Hepatocyte (in vitro differentiated cells): Measurements from ENCODE around the gene DLG2. TPM values are rescaled to one million over a fixed set of nuclear protein-coding genes. Genes with fewer than 3 reads are reported as not detected.
A peak's percentile ranks its signal among the peaks of the same experiment; 100 is the strongest.

Experiments
- DNase-seq: peaks from one replicate; pipeline ENCODE4 v3.0.0-alpha.2; 2016; ENCODE audit warnings: low spot score
- H2AFZ ChIP-seq: fragments of 200-600 bp; sonication (generic); 2 replicates; pipeline ENCODE4 v1.6.0; 2016; ENCODE audit warnings: antibody characterized with exemption, mild to moderate bottlenecking
- H3K27ac ChIP-seq: fragments of 200-600 bp; sonication (generic); 2 replicates; pipeline ENCODE4 v1.5.1; 2016; ENCODE audit warnings: mild to moderate bottlenecking
- H3K27me3 ChIP-seq: fragments of 200-600 bp; sonication (generic); 2 replicates; pipeline ENCODE4 v1.6.1; 2016
- H3K36me3 ChIP-seq: fragments of 200-600 bp; sonication (generic); replicated peaks from 2 replicates; pipeline ENCODE4 v1.5.1; 2016; ENCODE audit warnings: low read depth; ENCODE audit not compliant: insufficient read depth
- H3K4me1 ChIP-seq: fragments of 200-600 bp; sonication (generic); 2 replicates; pipeline ENCODE4 v1.5.1; 2016; ENCODE audit warnings: mild to moderate bottlenecking, moderate library complexity; ENCODE audit not compliant: insufficient read depth
- H3K4me2 ChIP-seq: fragments of 200-600 bp; sonication (generic); 2 replicates; pipeline ENCODE4 v1.6.0; 2016
- H3K4me3 ChIP-seq: fragments of 200-600 bp; sonication (generic); 2 replicates; pipeline ENCODE4 v1.5.1; 2016; ENCODE audit warnings: mild to moderate bottlenecking
- H3K79me2 ChIP-seq: fragments of 200-600 bp; sonication (generic); 2 replicates; pipeline ENCODE4 v1.6.0; 2017; ENCODE audit warnings: mild to moderate bottlenecking
- H3K9me2 ChIP-seq: fragments of 200-600 bp; sonication (generic); replicated peaks from 2 replicates; pipeline ENCODE4 v1.6.0; 2017; ENCODE audit warnings: mild to moderate bottlenecking; ENCODE audit not compliant: insufficient read depth
- H3K9me3 ChIP-seq: fragments of 200-600 bp; sonication (generic); 2 replicates; pipeline ENCODE4 v1.5.1; 2016; ENCODE audit warnings: low read depth, mild to moderate bottlenecking
- H4K20me1 ChIP-seq: fragments of 200-600 bp; sonication (generic); 2 replicates; pipeline ENCODE4 v1.6.0; 2016; ENCODE audit warnings: mild to moderate bottlenecking; ENCODE audit not compliant: insufficient read depth, poor library complexity, severe bottlenecking
- EZH2 ChIP-seq: fragments of 200-600 bp; sonication (generic); IDR thresholded peaks from 2 replicates; pipeline ENCODE4 v1.6.1; 2016; ENCODE audit warnings: antibody characterized with exemption, mild to moderate bottlenecking, borderline replicate concordance
- EZH2phosphoT487 ChIP-seq: fragments of 200-600 bp; sonication (generic); IDR thresholded peaks from one replicate; pipeline ENCODE4 v1.6.1; 2018; ENCODE audit warnings: antibody characterized with exemption, mild to moderate bottlenecking, low read depth, moderate library complexity; ENCODE audit not compliant: unreplicated experiment, severe bottlenecking
- WGBS: methylation state at CpG from one replicate; pipeline ENCODE4 v1.1.6; 2016; ENCODE audit warnings: low lambda C conversion rate; ENCODE audit errors: missing lambda C conversion rate; 5-methylcytosine and 5-hydroxymethylcytosine counted together
- polyA plus RNA-seq: library from polyadenylated mRNA; unstranded; fragments of >200 nt; fragmentation: Nextera tagmentation; extraction: Ambion mirVana; gene quantifications from 2 replicates; pipeline ENCODE4 v1.2.1, GENCODE V29; 2016
- total RNA-seq: library from RNA; depleted of rRNA; stranded (reverse); fragments of >200 nt; gene quantifications from 2 replicates; pipeline ENCODE4 v1.2.3, GENCODE V29; 2014
- TF ChIP-seq, protein P1 (sequence below): fragments of 200-600 bp; sonication (generic); IDR thresholded peaks from 2 replicates; pipeline ENCODE4 v1.5.1; 2016; ENCODE audit warnings: antibody characterized with exemption, mild to moderate bottlenecking; ENCODE audit not compliant: poor library complexity

Gene DLG2
- total and polyA plus RNA-seq, 2 experiments from 2014 or later: 2.6 to 6.8 TPM

DNA sequence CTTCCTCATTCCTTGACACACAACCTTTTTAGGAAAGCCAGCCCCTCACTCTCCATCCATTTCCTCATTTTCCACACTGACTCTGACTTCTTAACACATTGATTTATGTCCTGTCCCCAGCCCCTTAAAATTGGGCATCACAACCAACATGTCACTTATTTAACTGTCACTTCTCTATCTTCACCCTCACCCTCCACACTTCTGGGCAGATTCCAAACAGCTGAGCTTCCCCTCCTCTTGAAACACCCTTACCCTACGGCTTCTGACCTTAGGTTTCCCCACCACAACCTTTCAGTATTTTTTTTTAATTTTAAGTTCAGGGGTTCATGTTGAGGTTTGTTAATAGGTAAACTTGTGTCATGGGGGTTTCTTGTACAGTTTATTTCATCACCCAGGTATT is 696.3 kb downstream of the DLG2 start:
- H3K4me3 ChIP-seq: no peak overlapping the region
- no peaks in the 10 kb centered on the region for H3K36me3 ChIP-seq
- no peak overlapping the region for H2AFZ ChIP-seq
- no peaks in the 10 kb centered on the region for H3K9me3 ChIP-seq
- no peaks in the 10 kb centered on the region for H3K4me1 ChIP-seq
- H3K79me2 ChIP-seq: no peaks in the 10 kb centered on the region
- no peaks in the 10 kb centered on the region for H3K27me3 ChIP-seq
- TF ChIP-seq EZH2phosphoT487 (no peak), EZH2 (no peak)
- TF ChIP-seq, protein P1, sequence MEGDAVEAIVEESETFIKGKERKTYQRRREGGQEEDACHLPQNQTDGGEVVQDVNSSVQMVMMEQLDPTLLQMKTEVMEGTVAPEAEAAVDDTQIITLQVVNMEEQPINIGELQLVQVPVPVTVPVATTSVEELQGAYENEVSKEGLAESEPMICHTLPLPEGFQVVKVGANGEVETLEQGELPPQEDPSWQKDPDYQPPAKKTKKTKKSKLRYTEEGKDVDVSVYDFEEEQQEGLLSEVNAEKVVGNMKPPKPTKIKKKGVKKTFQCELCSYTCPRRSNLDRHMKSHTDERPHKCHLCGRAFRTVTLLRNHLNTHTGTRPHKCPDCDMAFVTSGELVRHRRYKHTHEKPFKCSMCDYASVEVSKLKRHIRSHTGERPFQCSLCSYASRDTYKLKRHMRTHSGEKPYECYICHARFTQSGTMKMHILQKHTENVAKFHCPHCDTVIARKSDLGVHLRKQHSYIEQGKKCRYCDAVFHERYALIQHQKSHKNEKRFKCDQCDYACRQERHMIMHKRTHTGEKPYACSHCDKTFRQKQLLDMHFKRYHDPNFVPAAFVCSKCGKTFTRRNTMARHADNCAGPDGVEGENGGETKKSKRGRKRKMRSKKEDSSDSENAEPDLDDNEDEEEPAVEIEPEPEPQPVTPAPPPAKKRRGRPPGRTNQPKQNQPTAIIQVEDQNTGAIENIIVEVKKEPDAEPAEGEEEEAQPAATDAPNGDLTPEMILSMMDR: no peak
- no peak overlapping the region for H3K4me2 ChIP-seq
- H4K20me1 ChIP-seq: no peaks in the 10 kb centered on the region
- DNase-seq: no peak
- H3K27ac ChIP-seq: no peak overlapping the region
- 88% methylated on average over 1 of the region's 1 CpG for WGBS
- H3K9me2 ChIP-seq: no peaks in the 10 kb centered on the region

DNA sequence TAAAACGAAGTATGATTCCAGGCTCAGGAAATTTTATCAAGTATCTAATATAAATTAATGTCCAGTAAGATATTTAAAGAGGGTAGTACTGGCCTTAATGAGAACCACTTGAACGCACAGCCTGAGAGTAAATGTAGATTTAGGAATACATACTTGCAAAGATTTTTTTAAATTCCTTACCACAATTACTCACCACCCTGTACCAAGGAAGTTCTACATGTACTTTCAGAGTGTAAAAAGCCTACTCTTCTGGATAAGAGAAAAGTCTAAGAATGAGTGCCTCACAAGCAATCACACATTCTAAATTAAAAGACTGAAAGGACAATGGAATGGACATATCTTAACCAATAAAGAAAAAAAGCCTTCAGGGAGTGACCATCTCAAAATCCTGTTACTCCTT is 697.4 kb downstream of the DLG2 start:
- Histone ChIP-seq H3K4me1 (no peaks in the 10 kb centered on the region), H2AFZ (no peak overlapping the region), H3K9me3 (no peaks in the 10 kb centered on the region), H3K79me2 (no peaks in the 10 kb centered on the region), H3K27me3 (no peaks in the 10 kb centered on the region), H3K27ac (no peak overlapping the region), H4K20me1 (no peaks in the 10 kb centered on the region), H3K9me2 (no peaks in the 10 kb centered on the region), H3K36me3 (no peaks in the 10 kb centered on the region), H3K4me2 (no peak overlapping the region), H3K4me3 (no peak overlapping the region)
- TF ChIP-seq, protein P1: no peak
- TF ChIP-seq EZH2 (no peak), EZH2phosphoT487 (no peak)
- DNase-seq: no peak
- 83% methylated on average over 2 of the region's 2 CpGs for WGBS

DNA sequence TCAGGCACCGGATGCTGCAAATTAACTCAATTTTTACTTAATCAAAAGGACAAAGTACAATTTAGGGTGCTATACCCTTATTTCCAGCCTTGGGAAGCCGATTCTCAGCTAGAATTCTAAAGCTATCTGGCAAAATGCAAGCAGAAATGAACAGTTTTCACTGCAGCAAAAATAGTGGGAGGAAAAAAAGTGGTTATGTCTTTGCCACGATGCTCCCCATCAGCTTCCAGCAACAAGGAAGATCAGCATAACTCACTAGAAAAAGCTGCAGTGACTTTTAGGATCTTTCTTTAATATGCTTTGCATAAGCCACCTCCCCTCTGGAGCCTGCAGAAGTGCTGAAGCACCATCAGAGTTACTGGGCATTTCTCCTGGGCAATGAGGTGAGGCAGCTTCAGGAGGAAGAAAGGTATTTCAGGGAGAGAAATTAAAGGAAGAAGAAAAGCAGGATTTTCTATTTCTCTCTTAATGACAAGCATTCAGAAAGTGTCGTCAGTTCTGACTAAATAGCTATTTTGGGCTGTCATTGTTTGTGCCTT is 702.9 kb downstream of the DLG2 start:
- H3K27me3 ChIP-seq: peaks cover 2% of the 10 kb centered on the region
- no peaks in the 10 kb centered on the region for H4K20me1 ChIP-seq
- 77% methylated on average over 4 of the region's 4 CpGs for WGBS
- no peaks in the 10 kb centered on the region for H3K36me3 ChIP-seq
- H3K4me3 ChIP-seq: no peak overlapping the region
- DNase-seq: no peak
- TF ChIP-seq, protein P1: no peak
- no peak for TF ChIP-seq EZH2phosphoT487
- TF ChIP-seq EZH2: no peak
- H3K9me3 ChIP-seq: no peaks in the 10 kb centered on the region
- peaks cover 6% of the 10 kb centered on the region for H3K4me1 ChIP-seq
- no peak overlapping the region for H3K27ac ChIP-seq
- no peaks in the 10 kb centered on the region for H3K9me2 ChIP-seq
- H2AFZ ChIP-seq: no peak overlapping the region
- H3K4me2 ChIP-seq: no peak overlapping the region
- H3K79me2 ChIP-seq: no peaks in the 10 kb centered on the region

DNA sequence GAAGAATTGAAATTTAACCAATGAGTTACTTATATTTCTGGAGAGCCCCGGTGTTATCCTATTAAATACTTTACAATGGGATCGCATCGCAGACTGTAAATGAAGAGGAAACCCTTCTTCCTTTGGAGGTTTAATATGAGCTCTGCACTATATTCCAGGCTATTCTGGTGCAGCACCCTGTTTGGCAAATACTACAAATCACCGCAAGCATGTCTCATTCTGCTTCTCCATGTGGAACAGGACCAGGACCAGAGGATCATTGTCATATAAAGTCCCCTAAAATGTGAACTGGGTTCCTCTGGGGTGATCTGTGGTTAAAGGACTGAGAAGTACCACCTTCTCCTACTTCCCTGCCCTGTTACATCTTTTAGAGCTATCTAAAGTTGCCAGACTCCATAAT is 703.7 kb downstream of the DLG2 start:
- Histone ChIP-seq H3K36me3 (no peaks in the 10 kb centered on the region), H3K4me2 (peak overlapping the region; percentile 71), H4K20me1 (no peaks in the 10 kb centered on the region), H3K4me3 (no peak overlapping the region), H3K9me2 (no peaks in the 10 kb centered on the region), H3K27me3 (peaks cover 2% of the 10 kb centered on the region), H3K4me1 (peaks cover 6% of the 10 kb centered on the region), H2AFZ (no peak overlapping the region), H3K9me3 (no peaks in the 10 kb centered on the region), H3K79me2 (no peaks in the 10 kb centered on the region), H3K27ac (no peak overlapping the region)
- DNase-seq: no peak
- no peak for TF ChIP-seq EZH2
- TF ChIP-seq, protein P1: no peak
- no peak for TF ChIP-seq EZH2phosphoT487
- 73% methylated on average over 4 of the region's 4 CpGs for WGBS
